BJ (cell line): ENCODE measurements around the gene WWOX. TPM values are rescaled to one million over a fixed set of nuclear protein-coding genes. Genes with fewer than 3 reads are reported as not detected.

Source experiments
- CTCF ChIA-PET: fragments of 350-600 bp; formaldehyde crosslinking; extraction: SDS; loops from one replicate; lab custom pipeline; 2021; ENCODE audit warnings: antibody characterized with exemption, inconsistent platforms; lab: Yijun Ruan, JAX
- POLR2A ChIA-PET: fragments of 300-600 bp; sonication (Branson Sonifier 250); formaldehyde crosslinking; extraction: SDS; loops from one replicate; lab custom pipeline; 2021; ENCODE audit warnings: antibody characterized with exemption; lab: Charles Lee
- DNase-seq: peaks from one replicate; pipeline ENCODE4 v3.0.0-alpha.2; 2011; ENCODE audit warnings: low read depth
- H3K27me3 ChIP-seq: 2 replicates; pipeline ENCODE4 v1.6.0; 2011; ENCODE audit warnings: low read length; ENCODE audit not compliant: control insufficient read depth, insufficient read depth
- H3K36me3 ChIP-seq: 2 replicates; pipeline ENCODE4 v1.5.1; 2011; ENCODE audit warnings: low read length; ENCODE audit not compliant: control insufficient read depth, insufficient read depth
- H3K4me3 ChIP-seq: 2 replicates; pipeline ENCODE4 v1.5.1; 2011; ENCODE audit warnings: low read depth, mild to moderate bottlenecking, control low read depth, low read length
- polyA plus RNA-seq: library from polyadenylated mRNA; depleted of rRNA; stranded (reverse); fragments of >200 nt; gene quantifications from 2 replicates; pipeline ENCODE4 v1.2.3, GENCODE V29; 2011
- TF ChIP-seq, protein P1 (sequence below): IDR thresholded peaks from 2 replicates; pipeline ENCODE4 v1.5.1; 2011; ENCODE audit warnings: low read depth, mild to moderate bottlenecking, control low read depth, inconsistent platforms, low read length, moderate library complexity; ENCODE audit not compliant: insufficient read depth

WWOX gene
- polyA plus RNA-seq, 1 experiment = 3.1 TPM

DNA sequence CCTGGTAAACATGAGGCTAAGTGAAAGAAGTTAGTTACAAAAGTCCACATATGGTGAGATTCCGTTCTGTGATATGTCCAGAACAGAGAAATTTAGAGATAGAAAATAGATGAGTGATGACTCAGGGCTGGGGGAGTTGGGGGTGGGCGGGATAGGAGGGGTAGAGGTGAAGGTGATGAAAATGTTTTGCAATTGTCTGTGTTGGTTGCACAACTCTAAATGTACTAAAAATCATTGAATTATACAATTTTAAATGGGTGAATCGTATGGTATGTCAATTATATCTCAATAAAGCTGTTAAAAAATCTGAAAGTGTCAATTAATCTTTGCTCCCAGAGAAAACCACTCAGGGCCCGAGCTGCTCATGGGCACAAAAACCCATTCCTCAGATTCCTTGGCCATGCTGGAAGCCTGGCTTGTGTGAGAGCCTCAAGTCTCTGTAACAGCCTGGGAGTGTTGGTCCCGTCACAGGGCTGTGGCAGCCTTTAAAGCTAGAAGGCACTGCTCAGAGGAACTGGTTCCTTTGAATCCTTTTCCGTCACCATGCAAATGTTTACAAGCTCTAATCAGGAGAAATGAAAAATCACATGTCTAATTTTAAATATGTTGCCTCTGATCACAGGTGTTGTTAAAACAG lies 225.3 kb downstream of the WWOX start:
- TF ChIP-seq, protein P1, sequence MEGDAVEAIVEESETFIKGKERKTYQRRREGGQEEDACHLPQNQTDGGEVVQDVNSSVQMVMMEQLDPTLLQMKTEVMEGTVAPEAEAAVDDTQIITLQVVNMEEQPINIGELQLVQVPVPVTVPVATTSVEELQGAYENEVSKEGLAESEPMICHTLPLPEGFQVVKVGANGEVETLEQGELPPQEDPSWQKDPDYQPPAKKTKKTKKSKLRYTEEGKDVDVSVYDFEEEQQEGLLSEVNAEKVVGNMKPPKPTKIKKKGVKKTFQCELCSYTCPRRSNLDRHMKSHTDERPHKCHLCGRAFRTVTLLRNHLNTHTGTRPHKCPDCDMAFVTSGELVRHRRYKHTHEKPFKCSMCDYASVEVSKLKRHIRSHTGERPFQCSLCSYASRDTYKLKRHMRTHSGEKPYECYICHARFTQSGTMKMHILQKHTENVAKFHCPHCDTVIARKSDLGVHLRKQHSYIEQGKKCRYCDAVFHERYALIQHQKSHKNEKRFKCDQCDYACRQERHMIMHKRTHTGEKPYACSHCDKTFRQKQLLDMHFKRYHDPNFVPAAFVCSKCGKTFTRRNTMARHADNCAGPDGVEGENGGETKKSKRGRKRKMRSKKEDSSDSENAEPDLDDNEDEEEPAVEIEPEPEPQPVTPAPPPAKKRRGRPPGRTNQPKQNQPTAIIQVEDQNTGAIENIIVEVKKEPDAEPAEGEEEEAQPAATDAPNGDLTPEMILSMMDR = no peak
- H3K36me3 ChIP-seq = no peaks in the 10 kb centered on the region
- ChIA-PET CTCF (no interaction called here), POLR2A (no interaction called here)
- no peak overlapping the region for H3K4me3 ChIP-seq
- no peaks in the 10 kb centered on the region for H3K27me3 ChIP-seq
- DNase-seq = no peak

DNA sequence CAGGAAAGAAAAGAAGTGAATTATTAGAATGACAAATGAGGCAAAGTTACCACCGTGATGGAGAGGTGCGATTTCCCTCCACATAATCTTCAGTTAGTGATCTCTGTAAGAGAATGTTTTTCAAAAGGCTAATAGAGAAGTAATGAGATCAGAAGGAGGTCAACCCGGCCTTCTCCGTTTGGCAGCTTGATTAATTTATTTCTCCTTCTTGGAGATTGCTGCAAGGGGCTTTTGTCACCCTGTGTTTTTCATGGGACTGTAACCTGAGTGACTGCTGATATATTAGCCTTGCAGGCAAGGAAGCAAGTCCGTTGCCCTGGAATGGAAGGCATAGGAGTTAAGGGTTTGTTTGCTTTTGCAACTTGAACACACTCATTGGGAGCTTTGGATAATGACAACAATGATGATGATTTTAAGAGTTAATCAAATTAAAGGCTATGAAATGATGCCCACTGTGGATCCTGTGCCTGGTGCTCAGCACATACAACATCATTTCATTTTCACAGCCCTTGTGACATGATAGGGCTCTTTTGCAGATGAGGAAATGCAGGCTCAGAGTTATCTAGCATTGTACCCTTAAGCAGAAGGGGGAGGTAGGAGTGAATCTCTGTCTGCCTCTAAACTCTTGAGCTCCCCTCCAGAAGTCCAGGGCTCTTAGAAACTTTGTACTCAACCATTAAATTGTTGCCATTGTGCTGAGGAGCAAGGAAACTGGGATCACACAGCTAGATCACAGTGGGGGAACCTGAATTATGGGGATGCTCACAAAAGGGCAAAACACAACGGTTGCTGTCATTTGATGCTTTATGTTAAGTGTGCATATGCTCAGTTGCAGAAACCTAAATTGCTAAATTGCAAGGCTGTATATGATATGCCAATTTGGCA lies 226.3 kb downstream of the WWOX start:
- no peak overlapping the region for H3K4me3 ChIP-seq
- TF ChIP-seq, protein P1 = no peak
- H3K27me3 ChIP-seq = no peaks in the 10 kb centered on the region
- DNase-seq = no peak
- ChIA-PET POLR2A (no interaction called here), CTCF (no interaction called here)
- H3K36me3 ChIP-seq = no peaks in the 10 kb centered on the region

DNA sequence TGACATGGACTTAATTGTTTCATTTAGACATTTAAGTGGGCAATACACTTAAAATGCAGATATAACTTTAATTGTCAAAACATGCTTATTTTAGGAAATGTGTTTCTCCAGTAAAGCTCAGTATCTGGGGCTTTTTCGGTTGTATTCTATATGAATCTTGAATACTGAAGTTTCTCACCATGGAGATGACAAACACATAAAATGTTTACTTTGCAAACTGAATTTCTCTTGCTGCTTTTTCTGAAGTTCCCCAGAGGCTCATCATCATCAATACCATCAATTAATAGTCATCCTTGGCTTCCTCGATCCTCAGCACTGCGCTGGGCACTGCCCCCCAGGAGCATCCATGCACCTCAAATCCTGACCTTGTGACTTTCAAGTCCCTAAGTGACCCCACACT lies 227.3 kb downstream of the WWOX start:
- no peaks in the 10 kb centered on the region for H3K27me3 ChIP-seq

DNA sequence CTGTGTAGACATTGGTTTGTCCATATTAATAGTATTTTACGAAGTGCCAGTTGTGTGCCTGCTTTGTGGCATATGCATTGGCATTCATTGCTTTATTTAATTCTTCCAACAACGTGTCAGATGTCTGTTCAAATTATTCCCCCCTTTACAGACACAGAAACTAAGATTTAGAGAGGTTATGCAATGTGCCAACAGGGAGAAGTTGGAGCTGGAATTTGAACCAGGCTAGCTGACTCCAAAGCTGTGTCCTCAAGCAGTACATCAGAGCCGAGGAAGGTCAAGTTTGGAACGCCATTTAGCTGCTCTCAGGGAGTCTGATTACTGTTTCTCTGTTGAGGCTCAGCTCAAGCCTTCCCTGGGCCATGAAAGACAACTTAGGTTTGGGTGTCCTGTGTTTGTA lies 232.3 kb downstream of the WWOX start:
- Histone ChIP-seq H3K4me3 (no peak overlapping the region), H3K27me3 (no peaks in the 10 kb centered on the region), H3K36me3 (no peaks in the 10 kb centered on the region)
- DNase-seq = no peak
- CTCF ChIA-PET = no interaction called here
- TF ChIP-seq, protein P1 = no peak
- POLR2A ChIA-PET = no interaction called here

More for the DNA sequence above, 227.3 kb downstream of the WWOX start:
- DNase-seq = no peak
- POLR2A ChIA-PET = no interaction called here
- H3K36me3 ChIP-seq = no peaks in the 10 kb centered on the region
- CTCF ChIA-PET = no interaction called here
- TF ChIP-seq, protein P1 = no peak
- H3K4me3 ChIP-seq = no peak overlapping the region

DNA sequence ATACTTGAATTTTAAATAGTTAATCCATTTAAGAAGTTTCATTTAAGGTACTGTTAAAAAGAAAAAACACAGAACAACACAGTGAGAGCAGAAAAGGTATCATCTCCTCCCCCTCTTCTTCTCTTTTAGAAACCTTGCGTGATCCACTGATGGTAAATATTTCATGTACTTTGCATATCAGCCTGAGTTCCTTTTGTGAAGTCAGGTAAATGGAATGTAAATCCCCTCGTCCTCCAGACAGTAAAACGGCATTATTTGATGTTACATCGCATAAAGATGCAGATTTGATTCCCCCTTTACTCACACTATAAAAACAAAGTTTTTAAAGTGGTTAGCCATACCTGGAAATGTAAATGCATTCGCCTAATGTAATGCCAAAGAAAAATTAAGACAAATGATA lies 234.4 kb downstream of the WWOX start:
- Histone ChIP-seq H3K36me3 (no peaks in the 10 kb centered on the region), H3K27me3 (no peaks in the 10 kb centered on the region), H3K4me3 (no peak overlapping the region)
- POLR2A ChIA-PET = no interaction called here
- TF ChIP-seq, protein P1 = no peak
- DNase-seq = no peak
- CTCF ChIA-PET = no interaction called here
